AG09309 (cell line): Measurements from ENCODE around the gene ITGB3.

Experiments used
- DNase-seq: peaks from one replicate; pipeline ENCODE4 v3.0.0-alpha.2; 2010; ENCODE audit warnings: low read depth
- H3K4me3 ChIP-seq: 2 replicates; pipeline ENCODE4 v1.5.1; 2011; ENCODE audit warnings: mild to moderate bottlenecking, low read depth, low read length, moderate library complexity; ENCODE audit not compliant: control insufficient read depth
- TF ChIP-seq, protein P1 (sequence below): IDR thresholded peaks from 2 replicates; pipeline ENCODE4 v1.5.1; 2011; ENCODE audit warnings: mild to moderate bottlenecking, low read depth, low read length, inconsistent platforms; ENCODE audit not compliant: insufficient read depth, control insufficient read depth; ENCODE audit errors: missing control alignments

Gene ITGB3

DNA sequence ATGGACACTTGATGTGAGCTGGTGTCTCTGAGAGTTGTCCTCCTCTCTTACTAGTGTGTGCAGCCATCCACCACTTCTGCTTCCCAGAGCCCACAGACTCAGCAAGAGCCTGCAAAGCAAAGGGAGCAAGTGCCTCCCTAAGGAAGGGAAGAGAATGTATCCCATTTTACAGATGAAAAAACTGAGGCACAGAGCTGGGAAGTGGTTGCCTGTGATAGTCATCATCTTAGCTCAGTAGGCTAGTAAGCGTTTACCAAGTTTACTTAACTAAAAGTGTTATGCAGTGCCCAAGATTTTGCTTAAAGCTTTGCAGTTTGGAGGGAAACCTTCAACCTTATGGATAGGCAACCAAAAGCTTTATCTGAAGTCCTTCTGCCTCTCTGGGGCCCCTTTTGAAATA lies 47.1 kb downstream of the ITGB3 start:
- no peak overlapping the region for H3K4me3 ChIP-seq
- TF ChIP-seq, protein P1, sequence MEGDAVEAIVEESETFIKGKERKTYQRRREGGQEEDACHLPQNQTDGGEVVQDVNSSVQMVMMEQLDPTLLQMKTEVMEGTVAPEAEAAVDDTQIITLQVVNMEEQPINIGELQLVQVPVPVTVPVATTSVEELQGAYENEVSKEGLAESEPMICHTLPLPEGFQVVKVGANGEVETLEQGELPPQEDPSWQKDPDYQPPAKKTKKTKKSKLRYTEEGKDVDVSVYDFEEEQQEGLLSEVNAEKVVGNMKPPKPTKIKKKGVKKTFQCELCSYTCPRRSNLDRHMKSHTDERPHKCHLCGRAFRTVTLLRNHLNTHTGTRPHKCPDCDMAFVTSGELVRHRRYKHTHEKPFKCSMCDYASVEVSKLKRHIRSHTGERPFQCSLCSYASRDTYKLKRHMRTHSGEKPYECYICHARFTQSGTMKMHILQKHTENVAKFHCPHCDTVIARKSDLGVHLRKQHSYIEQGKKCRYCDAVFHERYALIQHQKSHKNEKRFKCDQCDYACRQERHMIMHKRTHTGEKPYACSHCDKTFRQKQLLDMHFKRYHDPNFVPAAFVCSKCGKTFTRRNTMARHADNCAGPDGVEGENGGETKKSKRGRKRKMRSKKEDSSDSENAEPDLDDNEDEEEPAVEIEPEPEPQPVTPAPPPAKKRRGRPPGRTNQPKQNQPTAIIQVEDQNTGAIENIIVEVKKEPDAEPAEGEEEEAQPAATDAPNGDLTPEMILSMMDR = no peak
- no peak for DNase-seq

GRCh38 chr17:47301161-47301560 lies 47.5 kb downstream of the ITGB3 start:
- H3K4me3 ChIP-seq = no peak overlapping the region
- TF ChIP-seq, protein P1 = no peak
- no peak for DNase-seq

DNA sequence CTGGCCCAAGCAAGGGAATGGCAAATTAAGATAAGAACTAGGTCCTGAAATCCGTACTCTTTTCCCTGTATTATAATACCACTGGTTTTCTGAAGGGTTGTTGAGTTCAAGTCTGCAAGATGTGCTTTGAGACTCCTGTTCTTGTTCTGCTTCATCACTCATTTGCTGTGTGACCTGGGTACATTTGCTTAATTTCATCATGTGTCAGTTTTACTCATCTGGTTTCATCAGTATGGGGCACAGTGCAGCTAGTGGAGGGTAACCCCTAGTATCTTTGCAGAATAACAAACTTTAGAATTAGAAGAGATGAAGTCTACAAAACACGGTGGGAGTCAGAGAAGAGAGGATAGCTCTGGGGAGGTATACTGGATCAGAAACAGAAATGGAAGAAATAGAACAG lies 48.2 kb downstream of the ITGB3 start:
- no peak for DNase-seq
- H3K4me3 ChIP-seq = no peak overlapping the region
- TF ChIP-seq, protein P1 = no peak

- TF ChIP-seq, protein P1 = no peak
- DNase-seq = no peak
- no peak overlapping the region for H3K4me3 ChIP-seq
These were observed 50.6 kb downstream of the ITGB3 start for GRCh38 chr17:47304186-47304585.

DNA sequence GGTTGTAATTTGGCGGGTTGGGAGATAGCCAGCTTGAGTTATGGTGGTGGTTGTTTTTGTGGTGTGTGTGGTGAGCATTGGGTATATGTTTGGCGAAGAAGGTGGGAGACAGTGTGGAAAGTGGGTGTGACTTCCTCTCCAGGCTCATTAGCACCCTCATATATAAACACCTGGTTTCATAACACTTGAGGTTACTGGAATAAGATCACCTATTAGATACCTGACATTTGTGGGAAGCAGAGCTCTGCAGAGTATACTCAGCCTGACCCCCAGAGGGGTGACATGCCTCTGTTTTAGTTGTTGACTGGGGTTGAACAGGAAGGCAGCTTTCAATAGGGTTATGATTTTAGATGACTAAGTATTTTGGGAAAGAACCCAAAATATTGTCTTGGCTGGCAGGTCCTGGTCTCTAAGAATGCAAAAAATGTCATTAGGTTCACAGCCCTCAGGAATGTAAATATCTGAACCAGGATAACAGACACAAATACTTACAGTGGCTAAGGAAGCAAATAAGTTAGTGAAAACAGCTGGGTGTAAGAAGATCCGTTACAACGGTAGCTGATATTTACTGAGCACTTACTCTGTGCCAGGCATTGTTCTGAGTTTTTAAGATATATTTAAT lies 51.8 kb downstream of the ITGB3 start:
- TF ChIP-seq, protein P1 = no peak
- DNase-seq = peak; percentile 84
- no peak overlapping the region for H3K4me3 ChIP-seq

- TF ChIP-seq, protein P1 = no peak
- no peak for DNase-seq
- H3K4me3 ChIP-seq = no peak overlapping the region
These were observed 56.6 kb downstream of the ITGB3 start for GRCh38 chr17:47310186-47310733.
